NCI-H510A (cell line): ENCODE results near the gene MRTFB.

Experiments
- DNase-seq: peaks from one replicate; lab custom pipeline; 2025; lab: John Stamatoyannopoulos, UW

Gene MRTFB

GRCh38 chr16:14236401-14236800 lies 165.3 kb downstream of the MRTFB start:
- no peak for DNase-seq

GRCh38 chr16:14238756-14239155 lies 167.6 kb downstream of the MRTFB start:
- no peak for DNase-seq

DNA sequence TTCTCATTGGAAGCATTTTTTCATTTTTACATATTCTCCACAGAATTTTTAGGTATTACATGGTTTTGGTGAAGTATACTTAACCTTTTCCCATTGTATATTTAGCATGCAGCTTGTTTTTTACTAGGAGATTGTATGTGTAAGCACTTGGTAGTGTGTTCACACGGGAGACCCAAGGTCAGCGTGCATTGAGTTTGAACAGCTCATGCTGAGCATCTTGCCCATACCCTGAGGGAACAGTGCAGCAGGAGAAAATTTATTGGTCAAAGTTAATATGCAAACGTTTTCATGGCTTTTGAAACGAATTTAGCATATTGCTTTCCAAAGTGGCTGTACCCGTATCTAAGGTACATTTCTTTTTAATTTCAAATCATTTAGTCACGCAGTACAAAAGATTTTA lies 168.7 kb downstream of the MRTFB start:
- no peak for DNase-seq

DNA sequence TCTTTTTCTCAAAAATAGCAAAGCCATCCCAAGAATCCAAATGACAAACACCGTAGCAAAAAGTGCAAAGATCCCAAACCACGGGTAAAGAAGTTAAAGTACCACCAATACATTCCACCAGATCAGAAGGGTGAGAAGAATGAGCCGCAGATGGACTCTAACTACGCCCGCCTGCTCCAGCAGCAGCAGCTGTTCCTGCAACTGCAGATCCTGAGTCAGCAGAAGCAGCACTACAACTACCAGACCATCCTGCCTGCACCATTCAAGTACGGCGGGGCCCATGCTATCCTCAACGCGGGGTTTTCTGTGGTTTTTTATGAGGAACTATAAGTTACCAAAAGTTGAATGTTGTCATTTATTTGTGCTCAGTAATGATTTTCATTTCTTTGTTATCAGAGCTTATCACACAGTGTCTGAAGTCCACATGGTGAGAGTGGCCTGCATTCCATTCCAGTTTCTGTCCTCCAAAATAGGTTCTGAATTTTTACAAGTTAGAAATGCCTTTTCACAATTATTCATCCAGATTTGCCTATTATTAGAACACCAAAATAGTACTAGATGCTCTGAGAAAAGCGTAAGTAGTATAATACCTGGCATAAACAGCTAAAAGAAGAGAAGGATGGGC lies 169.2 kb downstream of the MRTFB start:
- no peak for DNase-seq

DNA sequence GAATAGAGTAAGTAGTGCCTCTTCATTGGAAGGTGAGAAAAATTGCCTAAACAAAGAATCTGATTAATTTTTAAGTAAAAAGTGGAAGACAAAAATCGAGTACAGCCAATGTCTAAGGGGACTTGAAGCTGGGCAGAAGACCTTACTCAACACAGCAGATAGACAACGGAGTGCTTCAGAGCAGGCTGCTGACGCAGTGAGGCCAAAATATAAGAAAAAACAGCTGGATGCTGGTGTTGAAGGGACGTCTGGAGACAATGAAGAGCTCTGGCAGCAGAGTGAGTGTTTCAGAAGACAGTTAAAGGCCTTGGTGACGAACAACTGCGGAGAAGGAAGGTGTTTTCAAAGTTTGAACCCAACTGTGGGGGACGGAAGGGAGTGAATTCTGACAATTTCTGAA lies 169.8 kb downstream of the MRTFB start:
- no peak for DNase-seq

- no peak for DNase-seq
Observed at GRCh38 chr16:14241631-14242030, 170.5 kb downstream of the MRTFB start.

DNA sequence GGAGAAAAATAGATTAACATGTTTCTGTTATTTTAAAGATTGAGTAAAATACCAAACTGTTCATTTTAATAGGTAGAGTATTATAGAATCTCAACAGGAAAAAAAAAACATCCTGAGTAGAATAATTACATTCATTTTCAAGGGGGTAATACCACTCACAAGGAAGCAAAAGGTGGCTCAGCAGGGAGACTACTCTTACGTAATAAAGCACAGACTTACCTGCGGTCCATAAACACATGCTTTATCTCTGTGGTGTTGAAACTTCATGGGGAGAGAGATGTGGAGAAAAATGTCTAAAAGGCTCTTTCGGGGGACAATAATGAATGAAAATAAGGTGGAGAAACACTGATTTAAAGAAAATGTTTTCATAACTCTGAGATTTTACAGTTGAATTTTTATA lies 171.7 kb downstream of the MRTFB start:
- DNase-seq = no peak

GRCh38 chr16:14244196-14245010 lies 173.3 kb downstream of the MRTFB start:
- DNase-seq = no peak

DNA sequence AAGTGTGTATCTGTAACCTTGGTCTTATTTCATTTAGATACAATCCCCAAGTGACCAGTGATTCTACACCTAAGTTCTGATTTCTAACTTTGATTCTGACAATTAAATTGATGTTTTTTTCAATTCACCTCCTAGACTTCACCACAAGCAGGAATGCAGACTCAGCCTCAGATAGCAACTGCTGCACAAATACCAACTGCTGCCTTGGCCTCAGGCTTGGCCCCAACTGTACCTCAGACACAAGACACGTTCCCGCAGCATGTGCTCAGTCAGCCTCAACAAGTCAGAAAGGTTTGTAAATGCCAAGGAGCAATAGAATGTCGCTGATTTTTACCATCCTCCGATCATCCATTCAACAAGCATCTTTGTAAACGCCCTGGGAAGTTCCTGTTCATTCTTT lies 177.7 kb downstream of the MRTFB start:
- DNase-seq = no peak

DNA sequence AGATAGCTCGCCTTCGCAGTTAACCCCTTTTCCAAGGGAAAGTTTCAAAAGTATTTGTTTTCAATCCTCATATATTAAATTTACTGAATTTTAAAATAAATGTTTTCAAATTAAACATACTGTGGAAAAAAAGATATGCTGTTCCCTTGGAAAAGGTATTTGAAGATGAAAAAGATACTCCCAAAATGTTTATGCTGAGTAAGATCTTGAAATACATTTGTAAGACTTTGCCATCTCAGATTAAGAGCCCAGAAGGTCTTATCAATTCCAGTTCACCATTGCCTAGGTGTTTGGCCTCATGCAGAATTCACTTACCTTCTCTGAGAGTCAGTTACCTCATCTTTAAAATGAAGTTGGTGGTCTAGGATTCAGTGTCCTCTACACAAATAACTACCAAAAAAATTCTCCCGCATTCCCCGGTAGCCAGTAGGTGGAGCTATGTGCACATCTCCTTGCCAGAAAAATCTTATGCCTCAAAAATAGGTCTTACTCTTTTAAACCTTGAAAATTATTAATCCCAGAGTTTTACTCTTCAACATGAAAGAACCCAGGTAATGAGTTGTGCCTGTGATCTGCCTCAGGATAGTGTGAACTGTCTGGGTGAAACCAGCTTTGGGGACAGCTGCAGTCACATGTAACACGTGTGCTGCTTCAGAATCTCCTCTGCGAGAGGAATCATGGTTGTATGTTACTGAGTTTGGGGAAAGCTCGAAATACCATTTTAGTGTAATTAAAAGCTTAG lies 178.3 kb downstream of the MRTFB start:
- no peak for DNase-seq

DNA sequence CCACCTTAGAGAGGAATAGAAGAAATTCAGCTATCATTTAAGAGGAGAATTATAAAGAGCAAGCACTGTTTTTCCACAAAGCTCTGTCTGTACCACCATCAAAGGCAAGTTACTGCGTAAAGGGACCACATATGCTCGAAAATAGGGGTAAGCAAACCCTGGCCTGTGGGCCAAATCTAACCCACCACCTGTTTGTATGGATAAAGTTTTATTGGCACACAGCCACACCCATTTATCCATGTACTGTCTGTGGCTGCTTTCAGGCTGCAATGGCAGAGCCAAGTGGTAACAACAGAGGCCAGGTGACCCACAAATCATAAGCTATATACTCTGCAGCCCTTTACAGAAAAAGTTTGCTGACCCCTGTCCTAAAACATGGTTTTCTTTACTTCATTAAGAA lies 180.3 kb downstream of the MRTFB start:
- DNase-seq = no peak

GRCh38 chr16:14252860-14253259 lies 181.7 kb downstream of the MRTFB start:
- no peak for DNase-seq

DNA sequence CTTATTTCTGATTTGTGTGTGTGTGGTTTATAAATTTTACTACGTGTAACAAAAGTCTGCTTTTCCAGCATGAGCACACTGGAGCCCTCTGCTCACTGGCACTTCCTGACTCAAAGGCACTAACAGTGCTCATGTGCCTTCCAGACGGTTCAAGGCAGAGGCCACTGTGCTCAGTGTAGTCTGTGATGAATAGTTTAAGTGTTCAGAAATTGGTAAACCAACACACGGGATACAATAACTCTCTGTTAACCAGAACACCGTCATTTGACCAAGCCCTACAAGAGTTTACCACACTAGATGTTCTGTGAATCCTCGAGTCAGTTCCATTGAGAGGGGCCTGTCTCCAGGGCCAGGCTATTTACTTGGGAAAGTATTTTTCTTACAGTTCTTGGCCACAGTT lies 191.9 kb downstream of the MRTFB start:
- DNase-seq = no peak

- DNase-seq = no peak
Observed at GRCh38 chr16:14263769-14264168, 192.7 kb downstream of the MRTFB start.

GRCh38 chr16:14264327-14264943 lies 193.3 kb downstream of the MRTFB start:
- DNase-seq = no peak

GRCh38 chr16:14268073-14268472 lies 197.0 kb downstream of the MRTFB start:
- no peak for DNase-seq

- DNase-seq = no peak
Observed at GRCh38 chr16:14275934-14276333, 204.8 kb downstream of the MRTFB start.

DNA sequence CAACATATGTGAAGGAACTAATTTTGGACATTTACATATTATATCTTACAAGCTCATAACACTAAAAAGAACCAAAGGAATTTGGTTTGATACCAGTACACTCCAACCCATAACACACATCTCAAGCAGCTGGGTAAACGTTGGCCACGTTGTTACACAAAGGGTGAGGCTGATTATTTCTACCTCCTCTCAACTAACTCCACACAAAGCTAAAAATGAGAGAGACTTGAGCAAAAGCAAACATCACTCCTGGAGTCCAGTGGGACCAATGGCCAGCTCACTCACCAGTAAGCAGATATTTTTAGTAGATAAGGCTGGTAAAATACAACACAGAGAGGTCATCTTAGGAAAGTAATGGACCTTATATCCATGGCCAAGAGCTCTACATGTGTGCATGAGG lies 207.6 kb downstream of the MRTFB start:
- DNase-seq = no peak

- DNase-seq = no peak
Observed at GRCh38 chr16:14280541-14280940, 209.4 kb downstream of the MRTFB start.

GRCh38 chr16:14283786-14284185 lies 212.7 kb downstream of the MRTFB start:
- DNase-seq = no peak

- DNase-seq = no peak
Observed at GRCh38 chr16:14284371-14284770, 213.3 kb downstream of the MRTFB start.

GRCh38 chr16:14284930-14285512 lies 213.9 kb downstream of the MRTFB start:
- DNase-seq = no peak
